ENCODE data around the gene SYNGR1. TPM values are rescaled to one million over a fixed set of nuclear protein-coding genes. Genes with fewer than 3 reads are reported as not detected.

Gene SYNGR1
- total and polyA plus RNA-seq, 2 donors (not counting 1 experiment from before 2014, with no cell fraction given) = 13.0 to 13.5 TPM

GRCh38 chr22:39369586-39369985 lies 19.8 kb downstream of the SYNGR1 start:
- no peaks in the 10 kb centered on the region for H3K4me1 ChIP-seq (ENCODE audit: control insufficient read depth, extremely low read depth, insufficient read depth, low read length)
- H3K79me2 ChIP-seq (ENCODE audit: control insufficient read depth, insufficient read depth, low read length) = no peaks in the 10 kb centered on the region
- no peaks in the 10 kb centered on the region for H3K27me3 ChIP-seq (ENCODE audit: control insufficient read depth, insufficient read depth, low read length)
- no peaks in the 10 kb centered on the region for H4K20me1 ChIP-seq (ENCODE audit: control insufficient read depth, extremely low read depth, insufficient read depth, low read length)
- no peak overlapping the region for H3K4me2 ChIP-seq (ENCODE audit: extremely low read depth, insufficient read depth, low read length)
- H3K36me3 ChIP-seq (ENCODE audit: control insufficient read depth, insufficient read depth, low read length) = no peaks in the 10 kb centered on the region
- DNase-seq (ENCODE audit: low read depth in 2 of 2) = no peak
- TF ChIP-seq EZH2 (IDR thresholded peaks at IDR 0.05; ENCODE audit: low read length, missing control alignments) (no peak), CTCF (conservative IDR thresholded peaks at IDR 0.05 in 1 of 2, IDR thresholded peaks at IDR 0.05 in 1 of 2; ENCODE audit: low read depth in 1 of 2, low read length in 2 of 2) (no peak)
- no peak overlapping the region for H3K4me3 ChIP-seq (replicated peaks in 1 of 4; ENCODE audit: control extremely low read depth in 1 of 4, insufficient read depth in 1 of 4, low read depth in 3 of 4, low read length in 4 of 4)
- H3K9me3 ChIP-seq (ENCODE audit: control insufficient read depth, insufficient read depth, low read depth, low read length) = no peaks in the 10 kb centered on the region
- no peak overlapping the region for H3K9ac ChIP-seq (ENCODE audit: insufficient read depth, low read length)
- no peak overlapping the region for H3K27ac ChIP-seq (ENCODE audit: insufficient read depth, low read length)
- H2AFZ ChIP-seq (ENCODE audit: low read length) = no peak overlapping the region

- Histone ChIP-seq H3K4me2 (ENCODE audit: extremely low read depth, insufficient read depth, low read length) (no peak overlapping the region), H4K20me1 (ENCODE audit: control insufficient read depth, extremely low read depth, insufficient read depth, low read length) (no peaks in the 10 kb centered on the region), H2AFZ (ENCODE audit: low read length) (no peak overlapping the region), H3K4me3 (replicated peaks in 1 of 4; ENCODE audit: control extremely low read depth in 1 of 4, insufficient read depth in 1 of 4, low read depth in 3 of 4, low read length in 4 of 4) (no peak overlapping the region), H3K36me3 (ENCODE audit: control insufficient read depth, insufficient read depth, low read length) (no peaks in the 10 kb centered on the region), H3K9ac (ENCODE audit: insufficient read depth, low read length) (no peak overlapping the region), H3K79me2 (ENCODE audit: control insufficient read depth, insufficient read depth, low read length) (no peaks in the 10 kb centered on the region), H3K4me1 (ENCODE audit: control insufficient read depth, extremely low read depth, insufficient read depth, low read length) (no peaks in the 10 kb centered on the region), H3K27me3 (ENCODE audit: control insufficient read depth, insufficient read depth, low read length) (no peaks in the 10 kb centered on the region), H3K27ac (ENCODE audit: insufficient read depth, low read length) (no peak overlapping the region), H3K9me3 (ENCODE audit: control insufficient read depth, insufficient read depth, low read depth, low read length) (no peaks in the 10 kb centered on the region)
- no peak for DNase-seq (ENCODE audit: low read depth in 2 of 2)
- no peak for TF ChIP-seq CTCF (conservative IDR thresholded peaks at IDR 0.05 in 1 of 2, IDR thresholded peaks at IDR 0.05 in 1 of 2; ENCODE audit: low read depth in 1 of 2, low read length in 2 of 2)
- no peak for TF ChIP-seq EZH2 (IDR thresholded peaks at IDR 0.05; ENCODE audit: low read length, missing control alignments)
These were observed 21.9 kb downstream of the SYNGR1 start for GRCh38 chr22:39371732-39372131.

- no peak for DNase-seq (ENCODE audit: low read depth in 2 of 2)
- no peak overlapping the region for H2AFZ ChIP-seq (ENCODE audit: low read length)
- H4K20me1 ChIP-seq (ENCODE audit: control insufficient read depth, extremely low read depth, insufficient read depth, low read length) = no peaks in the 10 kb centered on the region
- no peaks in the 10 kb centered on the region for H3K4me1 ChIP-seq (ENCODE audit: control insufficient read depth, extremely low read depth, insufficient read depth, low read length)
- no peak overlapping the region for H3K4me3 ChIP-seq (replicated peaks in 1 of 4; ENCODE audit: control extremely low read depth in 1 of 4, insufficient read depth in 1 of 4, low read depth in 3 of 4, low read length in 4 of 4)
- H3K27me3 ChIP-seq (ENCODE audit: control insufficient read depth, insufficient read depth, low read length) = no peaks in the 10 kb centered on the region
- H3K79me2 ChIP-seq (ENCODE audit: control insufficient read depth, insufficient read depth, low read length) = no peaks in the 10 kb centered on the region
- TF ChIP-seq CTCF (conservative IDR thresholded peaks at IDR 0.05 in 1 of 2, IDR thresholded peaks at IDR 0.05 in 1 of 2; ENCODE audit: low read depth in 1 of 2, low read length in 2 of 2) (no peak), EZH2 (IDR thresholded peaks at IDR 0.05; ENCODE audit: low read length, missing control alignments) (no peak)
- no peaks in the 10 kb centered on the region for H3K9me3 ChIP-seq (ENCODE audit: control insufficient read depth, insufficient read depth, low read depth, low read length)
- H3K36me3 ChIP-seq (ENCODE audit: control insufficient read depth, insufficient read depth, low read length) = no peaks in the 10 kb centered on the region
- no peak overlapping the region for H3K4me2 ChIP-seq (ENCODE audit: extremely low read depth, insufficient read depth, low read length)
- no peak overlapping the region for H3K27ac ChIP-seq (ENCODE audit: insufficient read depth, low read length)
- H3K9ac ChIP-seq (ENCODE audit: insufficient read depth, low read length) = no peak overlapping the region
These were observed 24.4 kb downstream of the SYNGR1 start for GRCh38 chr22:39374191-39374590.
